GM12864 (cell line): ENCODE data around the gene STOM.
"Not testable (repeated sequence)": the region's sequence is repeated elsewhere in the genome, so short reads cannot be mapped to it uniquely, and the experiment has no call there.

Experiments used
- DNase-seq: peaks from one replicate; pipeline ENCODE4 v3.0.0-alpha.2; 2011; ENCODE audit warnings: low read depth
- H3K4me3 ChIP-seq: 2 replicates; pipeline ENCODE4 v1.5.1; 2011; ENCODE audit warnings: mild to moderate bottlenecking, low read depth, low read length, control low read depth
- CTCF ChIP-seq: IDR thresholded peaks from 2 replicates; pipeline ENCODE4 v1.5.1; 2011; ENCODE audit warnings: low read depth, mild to moderate bottlenecking, moderate library complexity, low read length, control low read depth, inconsistent platforms; ENCODE audit errors: missing control alignments

Gene STOM

GRCh38 chr9:121296213-121297127 is 73.6 kb downstream of the STOM start:
- DNase-seq, result no peak
- H3K4me3 ChIP-seq, result no peak overlapping the region
- TF ChIP-seq CTCF, result no peak

GRCh38 chr9:121295662-121296191 is 74.3 kb downstream of the STOM start:
- no peak for TF ChIP-seq CTCF
- no peak overlapping the region for H3K4me3 ChIP-seq
- DNase-seq, result no peak

- TF ChIP-seq CTCF, result no peak
Measured at GRCh38 chr9:121294866-121295661, 75.0 kb downstream of the STOM start.

GRCh38 chr9:121294151-121294743 is 75.8 kb downstream of the STOM start:
- H3K4me3 ChIP-seq, result no peak overlapping the region
- no peak for TF ChIP-seq CTCF
- no peak for DNase-seq

More at GRCh38 chr9:121294866-121295661, 75.0 kb downstream of the STOM start:
- no peak for DNase-seq
- no peak overlapping the region for H3K4me3 ChIP-seq

GRCh38 chr9:121292801-121293241 is 77.2 kb downstream of the STOM start:
- no peak overlapping the region for H3K4me3 ChIP-seq
- DNase-seq, result no peak
- no peak for TF ChIP-seq CTCF

- DNase-seq, result no peak
Measured at GRCh38 chr9:121292051-121292450, 78.0 kb downstream of the STOM start.

GRCh38 chr9:121291536-121291935 is 78.5 kb downstream of the STOM start:
- DNase-seq, H3K4me3 ChIP-seq: not testable (repeated sequence)

More at GRCh38 chr9:121292051-121292450, 78.0 kb downstream of the STOM start:
- H3K4me3 ChIP-seq, result no peak overlapping the region
- TF ChIP-seq CTCF, result no peak
